ENCODE results near the gene ZFP36.

Gene ZFP36

GRCh38 chr19:39409208-39410016 lies 2.8 kb downstream of the ZFP36 start:
- no peak overlapping the region for H2AFZ ChIP-seq (ENCODE audit: low read length)
- peaks cover 16% of the 10 kb centered on the region for H3F3A ChIP-seq (ENCODE audit: insufficient read depth, low read length)
- peak overlapping the region; percentile 96 for H3K4me3 ChIP-seq (ENCODE audit: low read depth, low read length, poor library complexity, severe bottlenecking)
- H4K20me1 ChIP-seq (ENCODE audit: insufficient read depth, low read length) = no peaks in the 10 kb centered on the region
- H3K79me2 ChIP-seq (ENCODE audit: insufficient read depth, low read length) = peaks cover 6% of the 10 kb centered on the region
- H3K9me2 ChIP-seq (ENCODE audit: low read depth, low read length) = no peaks in the 10 kb centered on the region
- peaks cover 65% of the 10 kb centered on the region for H3K4me1 ChIP-seq (ENCODE audit: insufficient read depth, low read length, severe bottlenecking)
- no peaks in the 10 kb centered on the region for H3K27me3 ChIP-seq (ENCODE audit: insufficient read depth, low read length)
- no peaks in the 10 kb centered on the region for H3K9me3 ChIP-seq (ENCODE audit: low read length)
- H3K9ac ChIP-seq (ENCODE audit: low read length) = peak overlapping the region; percentile 88
- peak overlapping the region; percentile 81 for H3K4me2 ChIP-seq (ENCODE audit: low read length)
- peaks cover 10% of the 10 kb centered on the region for H3K36me3 ChIP-seq (ENCODE audit: insufficient read depth, low read length)
- peak overlapping the region; percentile 96 for H3K27ac ChIP-seq (ENCODE audit: low read depth, low read length, poor library complexity, severe bottlenecking)
- TF ChIP-seq EZH2 (IDR thresholded peaks at IDR 0.05; ENCODE audit: borderline replicate concordance, low read length) (no peak), CTCF (IDR thresholded peaks at IDR 0.05; ENCODE audit: low read length) (no peak)

GRCh38 chr19:39410017-39410830 lies 3.6 kb downstream of the ZFP36 start:
- peak overlapping the region; percentile 96 for H3K4me3 ChIP-seq (ENCODE audit: low read depth, low read length, poor library complexity, severe bottlenecking)
- no peak for TF ChIP-seq CTCF (IDR thresholded peaks at IDR 0.05; ENCODE audit: low read length)
- no peak for TF ChIP-seq EZH2 (IDR thresholded peaks at IDR 0.05; ENCODE audit: borderline replicate concordance, low read length)
- peaks cover 11% of the 10 kb centered on the region for H3F3A ChIP-seq (ENCODE audit: insufficient read depth, low read length)
- H3K27ac ChIP-seq (ENCODE audit: low read depth, low read length, poor library complexity, severe bottlenecking) = peak overlapping the region; percentile 96
- H4K20me1 ChIP-seq (ENCODE audit: insufficient read depth, low read length) = no peaks in the 10 kb centered on the region
- no peaks in the 10 kb centered on the region for H3K9me2 ChIP-seq (ENCODE audit: low read depth, low read length)
- H3K9ac ChIP-seq (ENCODE audit: low read length) = peak overlapping the region; percentile 88
- peaks cover 6% of the 10 kb centered on the region for H3K79me2 ChIP-seq (ENCODE audit: insufficient read depth, low read length)
- peaks cover 10% of the 10 kb centered on the region for H3K36me3 ChIP-seq (ENCODE audit: insufficient read depth, low read length)
- H3K4me1 ChIP-seq (ENCODE audit: insufficient read depth, low read length, severe bottlenecking) = peaks cover 57% of the 10 kb centered on the region
- H2AFZ ChIP-seq (ENCODE audit: low read length) = no peak overlapping the region
- H3K4me2 ChIP-seq (ENCODE audit: low read length) = peak overlapping the region; percentile 81
- no peaks in the 10 kb centered on the region for H3K27me3 ChIP-seq (ENCODE audit: insufficient read depth, low read length)
- H3K9me3 ChIP-seq (ENCODE audit: low read length) = no peaks in the 10 kb centered on the region

GRCh38 chr19:39410831-39411080 lies 4.1 kb downstream of the ZFP36 start:
- H4K20me1 ChIP-seq (ENCODE audit: insufficient read depth, low read length) = no peaks in the 10 kb centered on the region
- H3K27me3 ChIP-seq (ENCODE audit: insufficient read depth, low read length) = no peaks in the 10 kb centered on the region
- peaks cover 6% of the 10 kb centered on the region for H3K79me2 ChIP-seq (ENCODE audit: insufficient read depth, low read length)
- TF ChIP-seq EZH2 (IDR thresholded peaks at IDR 0.05; ENCODE audit: borderline replicate concordance, low read length) (no peak), CTCF (IDR thresholded peaks at IDR 0.05; ENCODE audit: low read length) (no peak)
- no peaks in the 10 kb centered on the region for H3K9me3 ChIP-seq (ENCODE audit: low read length)
- H3K4me2 ChIP-seq (ENCODE audit: low read length) = peak overlapping the region; percentile 81; the same call in 1 of the 2 replicates
- H3K4me3 ChIP-seq (ENCODE audit: low read depth, low read length, poor library complexity, severe bottlenecking) = peak overlapping the region; percentile 96
- peaks cover 52% of the 10 kb centered on the region for H3K4me1 ChIP-seq (ENCODE audit: insufficient read depth, low read length, severe bottlenecking)
- peak overlapping the region; percentile 88; the same call in 1 of the 2 replicates for H3K9ac ChIP-seq (ENCODE audit: low read length)
- peak overlapping the region; percentile 96 for H3K27ac ChIP-seq (ENCODE audit: low read depth, low read length, poor library complexity, severe bottlenecking)
- H2AFZ ChIP-seq (ENCODE audit: low read length) = no peak overlapping the region
- peaks cover 7% of the 10 kb centered on the region for H3F3A ChIP-seq (ENCODE audit: insufficient read depth, low read length)
- peaks cover 10% of the 10 kb centered on the region for H3K36me3 ChIP-seq (ENCODE audit: insufficient read depth, low read length)
- H3K9me2 ChIP-seq (ENCODE audit: low read depth, low read length) = no peaks in the 10 kb centered on the region
